Pancreas (tissue), 10 donors: ENCODE data around the gene LUC7L3. TPM values are rescaled to one million over a fixed set of nuclear protein-coding genes. Genes with fewer than 3 reads are reported as not detected.

ENCODE experiments used
- ATAC-seq, 4 donors: fragments of 200-7000 bp; cut with Tn5 transposase; one replicate each; pipeline versions ENCODE4 v1.8.0 to v1.9.1; 2020; ENCODE audit warnings: mild to moderate bottlenecking in 4 of 4, moderate library complexity in 4 of 4
- DNase-seq, 6 donors: peaks; one replicate each; pipeline ENCODE4 v3.0.0-alpha.2; 2020
- FAIRE-seq: peaks from 2 replicates; lab custom pipeline; 2012; peaks lifted over from hg19 to GRCh38; lab: Jason Lieb, UNC
- H3K27ac ChIP-seq, 4 donors: fragments of 200-600 bp; sonication (generic); 1 replicate in 3 of 4; 2 replicates in 1 of 4; pipeline versions ENCODE4 v1.5.0 to v1.8.0; 2020
- H3K27me3 ChIP-seq, 4 donors: fragments of 200-600 bp; one replicate each; pipeline ENCODE4 v1.8.0; 2021
- H3K36me3 ChIP-seq, 3 donors: fragments of 200-600 bp; sonication (generic) in 1 of 3; one replicate each; pipeline versions ENCODE4 v1.5.0 to v1.8.0; 2020 to 2021
- H3K4me1 ChIP-seq, 3 donors: fragments of 200-600 bp; one replicate each; pipeline ENCODE4 v1.8.0; 2021
- H3K4me3 ChIP-seq, 4 donors: fragments of 200-600 bp; sonication (generic) in 2 of 4; one replicate each; pipeline versions ENCODE4 v1.5.0 to v1.8.0; 2020 to 2021
- H3K9me3 ChIP-seq, 4 donors: fragments of 200-600 bp; one replicate each; pipeline ENCODE4 v1.8.0; 2021
- CTCF ChIP-seq, 4 donors: fragments of 200-600 bp; sonication (generic) in 3 of 4; IDR thresholded peaks; one replicate each; pipeline versions ENCODE4 v1.5.0 to v1.8.0; 2021; ENCODE audit warnings: antibody characterized with exemption in 4 of 4
- WGBS, 2 donors: extraction: QIAGEN DNeasy Blood & Tissue Kit; methylation state at CpG; one replicate each; pipeline ENCODE4 v1.1.7; 2013; 5-methylcytosine and 5-hydroxymethylcytosine counted together
- intact Hi-C, 3 donors: fragments of 100-400 bp; cut with DNase I; formaldehyde crosslinking; loops; one replicate each; pipeline versions ENCODE4 v1.11.1 to v1.14.2; 2022
- polyA plus RNA-seq, 2 donors: library from polyadenylated mRNA; stranded (reverse); fragments of 200-250 nt; gene quantifications; one replicate each; pipeline ENCODE4 v1.2.3, GENCODE V29; 2013
- total RNA-seq, 6 donors: library from RNA; stranded (reverse); fragmentation: NEBNext Ultra II Directional in 4 of 6; extraction: Animal tissue kit (Norgen Biotek cat#: 25700) in 4 of 6; gene quantifications; one replicate each; pipeline versions ENCODE4 v1.2.1 to v1.2.4, GENCODE V29; 2021 to 2023
- donor health status: healthy with polysubstance abuse.
- donor health status: DM: no; HTN: no; CAD: no; lungs with moderate emphysema.
- donor health status: DM: no; HTN: no; CAD: no.
- donor health status: control.
- donor health status: control.
- donor health status: Bipolar disorder and iron deficiency.
- donor health status: DM: yes; HTN: yes; CAD: no.
- donor health status: DM: no; HTN: no; CAD: no.
- donor health status: DM: no; HTN: no; CAD: no.
- donor health status: DM: yes; HTN: yes; CAD: no.

Gene LUC7L3
- total and polyA plus RNA-seq, 8 donors = 42.7 to 210 (median 63.4) TPM

DNA sequence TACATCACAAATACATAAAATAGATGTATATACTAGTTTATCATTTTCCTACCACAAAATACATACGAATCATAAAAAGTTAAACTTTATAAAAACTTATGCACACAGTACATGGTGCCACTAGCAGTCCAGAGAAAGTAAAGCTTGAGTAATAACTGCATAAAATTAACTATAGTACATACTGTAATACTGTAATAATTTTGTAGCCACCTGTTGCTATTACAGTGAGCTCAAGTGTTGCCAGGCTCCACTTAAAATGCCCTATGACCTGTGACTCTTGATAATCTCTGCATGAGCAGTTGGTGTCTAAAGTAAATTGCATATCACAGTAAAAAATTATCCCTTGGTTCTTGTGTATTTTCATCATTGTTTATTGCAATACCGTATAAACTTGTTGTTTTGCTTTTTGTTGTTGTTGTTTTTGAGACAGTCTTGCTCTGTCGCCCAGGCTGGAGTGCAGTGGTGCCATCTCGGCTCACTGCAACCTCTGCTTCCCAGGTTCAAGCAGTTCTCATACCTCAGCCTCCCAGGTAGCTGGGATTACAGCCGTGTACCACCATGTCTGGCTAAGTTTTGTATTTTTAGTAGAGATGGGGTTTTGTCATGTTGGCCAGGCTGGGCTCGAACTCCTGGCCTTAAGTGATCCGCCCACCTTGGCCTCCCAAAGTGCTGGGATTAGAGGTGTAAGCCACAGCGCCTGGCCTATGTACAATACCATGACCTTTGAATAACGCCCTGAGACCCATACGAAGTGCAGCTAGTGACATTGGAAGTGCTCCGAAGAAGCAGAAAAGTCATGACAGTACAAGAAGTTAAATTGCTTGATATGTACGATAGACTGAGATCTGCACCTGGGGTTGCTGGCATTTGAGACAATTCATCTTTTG, 6.6 kb downstream of the LUC7L3 start:
- Histone ChIP-seq H3K27me3 (no peaks in the 10 kb centered on the region), H3K4me1 (peaks cover 24 to 81% (median 47%) of the 10 kb centered on the region in 3 donors), H3K9me3 (no peaks in the 10 kb centered on the region), H3K4me3 (no peak overlapping the region), H3K36me3 (no peaks in the 10 kb centered on the region), H3K27ac (no peak overlapping the region)
- DNase-seq = no peak
- FAIRE-seq = no peak
- 56 to 57% methylated on average over 12 of the region's 12 CpGs for WGBS, 2 donors
- peak in 2 of 4 donors; percentile 29 to 36 for ATAC-seq
- no peak for TF ChIP-seq CTCF (IDR thresholded peaks at IDR 0.05)
- intact Hi-C loops = no loop called here

GRCh38 chr17:50728112-50728429, 8.7 kb downstream of the LUC7L3 start:
- ATAC-seq (no peak), FAIRE-seq (no peak)

DNA sequence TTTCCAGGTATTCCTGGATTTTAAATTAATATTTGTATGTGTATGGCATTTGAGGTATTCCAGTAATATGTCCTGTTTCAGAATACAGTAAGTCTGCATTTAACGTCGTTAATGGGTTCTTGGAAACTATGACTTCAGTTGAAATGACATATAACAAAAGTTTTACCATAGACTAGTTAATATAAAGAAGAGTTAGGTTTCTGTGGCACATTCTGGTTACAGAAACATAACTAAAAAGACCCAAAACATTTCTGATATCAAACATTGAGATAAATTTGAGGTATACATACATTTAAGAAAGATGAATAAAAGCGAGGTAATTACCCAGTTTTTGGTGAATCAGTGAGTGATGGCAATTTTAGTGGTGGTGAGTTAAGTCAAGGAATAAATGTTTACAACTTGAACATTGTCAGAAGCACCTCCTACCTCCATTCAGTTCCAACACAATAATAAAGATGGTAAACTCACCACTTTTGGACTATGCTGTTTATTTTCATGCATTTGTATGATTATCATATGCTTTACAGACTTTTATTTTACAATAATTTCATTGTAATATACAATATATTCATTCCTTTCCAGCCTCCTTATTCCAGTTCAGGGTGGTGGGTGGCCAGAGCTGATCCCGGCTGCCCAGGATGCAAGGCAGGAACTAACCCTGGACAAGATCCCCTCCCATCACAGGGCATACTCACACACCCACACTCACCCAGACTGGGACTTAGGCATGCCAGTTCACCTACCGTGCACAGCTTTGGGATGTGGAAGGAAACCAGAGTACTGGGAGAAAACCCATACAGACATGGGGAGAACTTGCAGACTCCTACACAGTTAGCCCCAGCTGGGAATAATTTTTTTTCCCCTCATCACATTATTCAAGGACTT, 9.7 kb downstream of the LUC7L3 start:
- no peak for FAIRE-seq
- intact Hi-C loops = no loop called here
- 60% methylated on average over 5 of the region's 5 CpGs for WGBS, 2 donors
- Histone ChIP-seq H3K9me3 (no peaks in the 10 kb centered on the region), H3K27me3 (no peaks in the 10 kb centered on the region), H3K4me3 (no peak overlapping the region), H3K4me1 (peaks cover 19 to 60% (median 32%) of the 10 kb centered on the region in 3 donors), H3K27ac (no peak overlapping the region), H3K36me3 (no peaks in the 10 kb centered on the region)
- no peak for TF ChIP-seq CTCF (IDR thresholded peaks at IDR 0.05)
- DNase-seq = no peak
- ATAC-seq = no peak

More at GRCh38 chr17:50728112-50728429, 8.7 kb downstream of the LUC7L3 start:
- no peaks in the 10 kb centered on the region for H3K9me3 ChIP-seq
- TF ChIP-seq CTCF (IDR thresholded peaks at IDR 0.05) = no peak
- intact Hi-C loops = no loop called here
- WGBS, 2 donors = 63 to 66% methylated on average over 2 of the region's 2 CpGs
- no peaks in the 10 kb centered on the region for H3K36me3 ChIP-seq
- H3K27ac ChIP-seq = no peak overlapping the region
- H3K27me3 ChIP-seq = no peaks in the 10 kb centered on the region
- no peak for DNase-seq
- no peak overlapping the region for H3K4me3 ChIP-seq
- H3K4me1 ChIP-seq = peaks cover 24 to 70% (median 32%) of the 10 kb centered on the region in 3 donors

GRCh38 chr17:50731575-50732460, 12.4 kb downstream of the LUC7L3 start:
- no peak for TF ChIP-seq CTCF (IDR thresholded peaks at IDR 0.05)
- ATAC-seq (peak in 3 of 4 donors; percentile 33 to 47 (median 38)), FAIRE-seq (no peak), DNase-seq (no peak)
- Histone ChIP-seq H3K4me3 (no peak overlapping the region), H3K27me3 (no peaks in the 10 kb centered on the region), H3K4me1 (peaks cover 15 to 39% (median 15%) of the 10 kb centered on the region in 3 donors), H3K9me3 (no peaks in the 10 kb centered on the region), H3K27ac (no peak overlapping the region), H3K36me3 (no peaks in the 10 kb centered on the region)
- intact Hi-C loops = no loop called here
- 62 to 66% methylated on average over 7 of the region's 7 CpGs for WGBS, 2 donors
